Liver (tissue), 9 donors: ENCODE data around the gene MTMR1. TPM values are rescaled to one million over a fixed set of nuclear protein-coding genes. Genes with fewer than 3 reads are reported as not detected.

Experiments used
- DNase-seq: peaks from one replicate; pipeline ENCODE4 v3.0.0-alpha.2; 2017; ENCODE audit warnings: low spot score
- H3K27ac ChIP-seq, 2 donors: one replicate each; pipeline ENCODE4 v1.7.0; 2013; ENCODE audit warnings: inconsistent platforms in 2 of 2, low read length in 2 of 2, control low read depth in 1 of 2, low read depth in 1 of 2, mild to moderate bottlenecking in 1 of 2
- H3K27me3 ChIP-seq, 4 donors: one replicate each; pipeline versions ENCODE4 v1.6.1 to v1.7.0; 2013; ENCODE audit warnings: low read length in 3 of 4, inconsistent platforms in 1 of 4, mild to moderate bottlenecking in 1 of 4, moderate library complexity in 1 of 4; ENCODE audit not compliant: control insufficient read depth in 4 of 4, insufficient read depth in 4 of 4
- H3K36me3 ChIP-seq, 4 donors: one replicate each; pipeline versions ENCODE4 v1.6.1 to v1.7.0; 2013; ENCODE audit warnings: low read length in 3 of 4, mild to moderate bottlenecking in 3 of 4, low read depth in 1 of 4, moderate library complexity in 1 of 4; ENCODE audit not compliant: control insufficient read depth in 4 of 4, insufficient read depth in 3 of 4
- H3K4me1 ChIP-seq, 4 donors: one replicate each; pipeline versions ENCODE4 v1.6.1 to v1.7.0; 2013; ENCODE audit warnings: low read length in 3 of 4, mild to moderate bottlenecking in 3 of 4, moderate library complexity in 1 of 4; ENCODE audit not compliant: control insufficient read depth in 4 of 4, insufficient read depth in 4 of 4
- H3K4me3 ChIP-seq, 3 donors: one replicate each; pipeline versions ENCODE4 v1.6.1 to v1.7.0; 2013; ENCODE audit warnings: low read length in 3 of 3, control low read depth in 1 of 3, low read depth in 1 of 3, mild to moderate bottlenecking in 1 of 3
- H3K9ac ChIP-seq, 2 donors: one replicate each; pipeline ENCODE4 v1.7.0; 2013; ENCODE audit warnings: low read length in 2 of 2, mild to moderate bottlenecking in 2 of 2, moderate library complexity in 2 of 2, control low read depth in 1 of 2, low read depth in 1 of 2
- H3K9me3 ChIP-seq, 4 donors: one replicate each; pipeline versions ENCODE4 v1.6.1 to v1.7.0; 2013; ENCODE audit warnings: low read length in 3 of 4; ENCODE audit not compliant: control insufficient read depth in 4 of 4
- EGR1 ChIP-seq, 2 donors: IDR thresholded peaks; 2 replicates each; pipeline ENCODE4 v1.6.1; 2016 to 2018; ENCODE audit warnings: antibody characterized with exemption in 2 of 2, low read depth in 2 of 2
- FOXA1 ChIP-seq: IDR thresholded peaks from 2 replicates; pipeline ENCODE4 v1.6.1; 2016; ENCODE audit warnings: antibody characterized with exemption
- FOXA2 ChIP-seq: IDR thresholded peaks from 2 replicates; pipeline ENCODE4 v1.6.1; 2016; ENCODE audit warnings: antibody characterized with exemption
- HNF4G ChIP-seq: IDR thresholded peaks from 2 replicates; pipeline ENCODE4 v1.6.1; 2016; ENCODE audit warnings: antibody characterized with exemption
- JUND ChIP-seq, 2 donors: IDR thresholded peaks; 2 replicates each; pipeline ENCODE4 v1.6.1; 2016; ENCODE audit warnings: antibody characterized with exemption in 2 of 2
- NR2F2 ChIP-seq: IDR thresholded peaks from 2 replicates; pipeline ENCODE4 v1.6.1; 2016; ENCODE audit warnings: antibody characterized with exemption
- RAD21 ChIP-seq, 2 donors: IDR thresholded peaks; 2 replicates each; pipeline ENCODE4 v1.6.1; 2016; ENCODE audit warnings: antibody characterized with exemption in 2 of 2, mild to moderate bottlenecking in 2 of 2
- SP1 ChIP-seq: IDR thresholded peaks from 2 replicates; pipeline ENCODE4 v1.6.1; 2018; ENCODE audit warnings: antibody characterized with exemption, mild to moderate bottlenecking
- TAF1 ChIP-seq: conservative IDR thresholded peaks from 2 replicates; pipeline ENCODE4 v1.6.1; 2016; ENCODE audit warnings: antibody characterized with exemption, mild to moderate bottlenecking
- YY1 ChIP-seq: IDR thresholded peaks from 2 replicates; pipeline ENCODE4 v1.6.1; 2016; ENCODE audit warnings: antibody characterized with exemption, mild to moderate bottlenecking
- WGBS: extraction: QIAGEN DNeasy Blood & Tissue Kit; methylation state at CpG from one replicate; pipeline ENCODE4 v1.1.7; 2013; 5-methylcytosine and 5-hydroxymethylcytosine counted together
- polyA plus RNA-seq, 2 donors: library from polyadenylated mRNA; stranded (reverse) in 1 of 2; unstranded in 1 of 2; fragments of 200-250 nt in 1 of 2; fragments of >200 nt in 1 of 2; fragmentation: Nextera tagmentation in 1 of 2; extraction: Ambion mirVana in 1 of 2; gene quantifications; one replicate each; pipeline versions ENCODE4 v1.2.1 to v1.2.3, GENCODE V29; 2013 to 2015
- total RNA-seq, 2 donors: library from RNA; depleted of rRNA; stranded (reverse); fragments of >200 nt; gene quantifications; one replicate each; pipeline ENCODE4 v1.2.3, GENCODE V29; 2014
- TF ChIP-seq, protein P1 (sequence below): IDR thresholded peaks from 2 replicates; pipeline ENCODE4 v1.6.1; 2016; ENCODE audit warnings: antibody characterized with exemption, mild to moderate bottlenecking
- TF ChIP-seq, protein P2 (sequence below): IDR thresholded peaks from 2 replicates; pipeline ENCODE4 v1.6.1; 2016; ENCODE audit warnings: antibody characterized with exemption
- TF ChIP-seq, protein P3 (sequence below): IDR thresholded peaks from 2 replicates; pipeline ENCODE4 v1.6.1; 2016; ENCODE audit warnings: antibody characterized with exemption
- TF ChIP-seq, protein P4 (sequence below): IDR thresholded peaks from 2 replicates; pipeline ENCODE4 v1.6.1; 2016; ENCODE audit warnings: antibody characterized with exemption
- TF ChIP-seq, protein P5 (sequence below): fragments of 150-350 bp; IDR thresholded peaks from 2 replicates; pipeline ENCODE4 v1.5.1; 2017; ENCODE audit warnings: improper control_type of control experiment, low read depth, low read length; ENCODE audit not compliant: missing input control
- donor health status: healthy.
- donor health status: healthy.
- donor health status: healthy.
- donor health status: healthy.
- donor health status: healthy.

Gene MTMR1
- total and polyA plus RNA-seq, 4 donors = 2.5 to 13.4 (median 7.8) TPM

DNA sequence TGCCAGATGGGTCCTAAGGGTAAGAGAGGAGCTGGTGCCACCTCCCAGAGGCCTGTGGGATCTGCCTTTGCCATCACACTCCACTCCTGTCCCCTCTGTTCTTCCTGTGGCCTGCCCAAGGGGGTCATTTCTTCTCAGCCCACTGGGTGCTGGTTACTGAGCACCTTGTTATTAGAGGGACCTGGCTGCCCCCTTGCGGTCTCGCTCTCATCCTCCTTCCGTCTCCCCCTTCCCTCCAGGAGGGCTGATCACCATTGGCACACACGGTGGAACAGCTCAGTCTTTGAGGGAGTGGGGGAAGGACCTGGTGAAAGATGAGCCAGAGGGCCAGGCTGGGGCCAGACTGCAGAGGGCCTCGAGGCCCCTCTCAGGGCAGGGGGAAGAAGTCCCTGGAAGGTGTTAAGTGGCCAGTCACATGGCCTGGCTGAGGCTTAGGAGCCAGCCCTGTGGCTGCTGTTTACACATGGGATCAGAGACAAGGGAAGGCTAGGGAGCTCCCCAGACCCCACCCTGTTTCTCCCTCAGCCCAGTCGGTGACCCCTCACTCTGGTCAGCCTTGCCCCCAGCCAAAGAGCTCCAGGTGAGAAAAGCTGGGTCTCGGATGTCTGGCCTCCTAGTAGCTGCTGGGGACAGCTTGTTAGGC, 68.1 kb downstream of the MTMR1 start:
- Histone ChIP-seq H3K27me3 (no peaks in the 10 kb centered on the region), H3K9ac (no peak overlapping the region), H3K4me1 (no peaks in the 10 kb centered on the region), H3K9me3 (no peaks in the 10 kb centered on the region), H3K27ac (no peak overlapping the region), H3K36me3 (peaks cover 0 to 3% (median 2%) of the 10 kb centered on the region in 4 donors), H3K4me3 (no peak overlapping the region)
- TF ChIP-seq EGR1 (IDR thresholded peaks at IDR 0.05; ENCODE audit: low read depth in 2 of 2) (no peak), FOXA1 (no peak), HNF4G (no peak), JUND (IDR thresholded peaks at IDR 0.05) (no peak), FOXA2 (no peak), YY1 (no peak), NR2F2 (no peak), RAD21 (IDR thresholded peaks at IDR 0.05) (no peak), TAF1 (no peak), SP1 (no peak)
- TF ChIP-seq, protein P1, sequence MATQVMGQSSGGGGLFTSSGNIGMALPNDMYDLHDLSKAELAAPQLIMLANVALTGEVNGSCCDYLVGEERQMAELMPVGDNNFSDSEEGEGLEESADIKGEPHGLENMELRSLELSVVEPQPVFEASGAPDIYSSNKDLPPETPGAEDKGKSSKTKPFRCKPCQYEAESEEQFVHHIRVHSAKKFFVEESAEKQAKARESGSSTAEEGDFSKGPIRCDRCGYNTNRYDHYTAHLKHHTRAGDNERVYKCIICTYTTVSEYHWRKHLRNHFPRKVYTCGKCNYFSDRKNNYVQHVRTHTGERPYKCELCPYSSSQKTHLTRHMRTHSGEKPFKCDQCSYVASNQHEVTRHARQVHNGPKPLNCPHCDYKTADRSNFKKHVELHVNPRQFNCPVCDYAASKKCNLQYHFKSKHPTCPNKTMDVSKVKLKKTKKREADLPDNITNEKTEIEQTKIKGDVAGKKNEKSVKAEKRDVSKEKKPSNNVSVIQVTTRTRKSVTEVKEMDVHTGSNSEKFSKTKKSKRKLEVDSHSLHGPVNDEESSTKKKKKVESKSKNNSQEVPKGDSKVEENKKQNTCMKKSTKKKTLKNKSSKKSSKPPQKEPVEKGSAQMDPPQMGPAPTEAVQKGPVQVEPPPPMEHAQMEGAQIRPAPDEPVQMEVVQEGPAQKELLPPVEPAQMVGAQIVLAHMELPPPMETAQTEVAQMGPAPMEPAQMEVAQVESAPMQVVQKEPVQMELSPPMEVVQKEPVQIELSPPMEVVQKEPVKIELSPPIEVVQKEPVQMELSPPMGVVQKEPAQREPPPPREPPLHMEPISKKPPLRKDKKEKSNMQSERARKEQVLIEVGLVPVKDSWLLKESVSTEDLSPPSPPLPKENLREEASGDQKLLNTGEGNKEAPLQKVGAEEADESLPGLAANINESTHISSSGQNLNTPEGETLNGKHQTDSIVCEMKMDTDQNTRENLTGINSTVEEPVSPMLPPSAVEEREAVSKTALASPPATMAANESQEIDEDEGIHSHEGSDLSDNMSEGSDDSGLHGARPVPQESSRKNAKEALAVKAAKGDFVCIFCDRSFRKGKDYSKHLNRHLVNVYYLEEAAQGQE = no peak
- TF ChIP-seq, protein P2, sequence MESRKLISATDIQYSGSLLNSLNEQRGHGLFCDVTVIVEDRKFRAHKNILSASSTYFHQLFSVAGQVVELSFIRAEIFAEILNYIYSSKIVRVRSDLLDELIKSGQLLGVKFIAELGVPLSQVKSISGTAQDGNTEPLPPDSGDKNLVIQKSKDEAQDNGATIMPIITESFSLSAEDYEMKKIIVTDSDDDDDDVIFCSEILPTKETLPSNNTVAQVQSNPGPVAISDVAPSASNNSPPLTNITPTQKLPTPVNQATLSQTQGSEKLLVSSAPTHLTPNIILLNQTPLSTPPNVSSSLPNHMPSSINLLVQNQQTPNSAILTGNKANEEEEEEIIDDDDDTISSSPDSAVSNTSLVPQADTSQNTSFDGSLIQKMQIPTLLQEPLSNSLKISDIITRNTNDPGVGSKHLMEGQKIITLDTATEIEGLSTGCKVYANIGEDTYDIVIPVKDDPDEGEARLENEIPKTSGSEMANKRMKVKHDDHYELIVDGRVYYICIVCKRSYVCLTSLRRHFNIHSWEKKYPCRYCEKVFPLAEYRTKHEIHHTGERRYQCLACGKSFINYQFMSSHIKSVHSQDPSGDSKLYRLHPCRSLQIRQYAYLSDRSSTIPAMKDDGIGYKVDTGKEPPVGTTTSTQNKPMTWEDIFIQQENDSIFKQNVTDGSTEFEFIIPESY = no peak
- TF ChIP-seq, protein P3, sequence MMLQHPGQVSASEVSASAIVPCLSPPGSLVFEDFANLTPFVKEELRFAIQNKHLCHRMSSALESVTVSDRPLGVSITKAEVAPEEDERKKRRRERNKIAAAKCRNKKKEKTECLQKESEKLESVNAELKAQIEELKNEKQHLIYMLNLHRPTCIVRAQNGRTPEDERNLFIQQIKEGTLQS = no peak
- TF ChIP-seq, protein P4, sequence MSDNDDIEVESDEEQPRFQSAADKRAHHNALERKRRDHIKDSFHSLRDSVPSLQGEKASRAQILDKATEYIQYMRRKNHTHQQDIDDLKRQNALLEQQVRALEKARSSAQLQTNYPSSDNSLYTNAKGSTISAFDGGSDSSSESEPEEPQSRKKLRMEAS = no peak
- TF ChIP-seq, protein P5, sequence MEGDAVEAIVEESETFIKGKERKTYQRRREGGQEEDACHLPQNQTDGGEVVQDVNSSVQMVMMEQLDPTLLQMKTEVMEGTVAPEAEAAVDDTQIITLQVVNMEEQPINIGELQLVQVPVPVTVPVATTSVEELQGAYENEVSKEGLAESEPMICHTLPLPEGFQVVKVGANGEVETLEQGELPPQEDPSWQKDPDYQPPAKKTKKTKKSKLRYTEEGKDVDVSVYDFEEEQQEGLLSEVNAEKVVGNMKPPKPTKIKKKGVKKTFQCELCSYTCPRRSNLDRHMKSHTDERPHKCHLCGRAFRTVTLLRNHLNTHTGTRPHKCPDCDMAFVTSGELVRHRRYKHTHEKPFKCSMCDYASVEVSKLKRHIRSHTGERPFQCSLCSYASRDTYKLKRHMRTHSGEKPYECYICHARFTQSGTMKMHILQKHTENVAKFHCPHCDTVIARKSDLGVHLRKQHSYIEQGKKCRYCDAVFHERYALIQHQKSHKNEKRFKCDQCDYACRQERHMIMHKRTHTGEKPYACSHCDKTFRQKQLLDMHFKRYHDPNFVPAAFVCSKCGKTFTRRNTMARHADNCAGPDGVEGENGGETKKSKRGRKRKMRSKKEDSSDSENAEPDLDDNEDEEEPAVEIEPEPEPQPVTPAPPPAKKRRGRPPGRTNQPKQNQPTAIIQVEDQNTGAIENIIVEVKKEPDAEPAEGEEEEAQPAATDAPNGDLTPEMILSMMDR = no peak
- 75% methylated on average over 7 of the region's 7 CpGs for WGBS
- no peak for DNase-seq

DNA sequence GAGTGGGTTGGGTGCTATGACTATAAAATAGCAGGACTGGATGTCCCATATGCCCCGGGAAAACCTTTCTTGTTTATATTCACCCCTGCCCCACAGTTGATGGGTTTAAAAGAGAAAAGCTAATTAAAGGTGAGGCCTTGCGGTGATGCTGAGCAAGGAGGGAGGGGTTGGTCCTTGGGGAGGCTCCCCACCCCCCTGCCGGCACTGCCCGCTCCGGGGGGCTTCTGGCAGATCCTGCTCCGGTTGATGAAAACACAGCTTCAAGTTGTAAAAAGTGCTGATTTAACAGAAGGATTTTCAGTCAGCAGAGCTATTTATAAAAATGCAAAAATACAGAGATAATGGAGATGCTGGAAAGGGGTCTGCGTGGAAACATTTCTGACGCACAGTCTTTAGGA, 68.6 kb downstream of the MTMR1 start:
- Histone ChIP-seq H3K27ac (no peak overlapping the region), H3K9ac (no peak overlapping the region), H3K9me3 (no peaks in the 10 kb centered on the region), H3K4me1 (no peaks in the 10 kb centered on the region), H3K36me3 (peaks cover 0 to 3% (median 2%) of the 10 kb centered on the region in 4 donors), H3K4me3 (no peak overlapping the region), H3K27me3 (no peaks in the 10 kb centered on the region)
- TF ChIP-seq, protein P1 = no peak
- TF ChIP-seq, protein P5 = no peak
- no peak for TF ChIP-seq FOXA1
- no peak for DNase-seq
- WGBS = 94% methylated on average over 8 of the region's 8 CpGs
